HG03432 (cell line): ENCODE data around the gene CCDC174.
A peak's percentile ranks its signal among the peaks of the same experiment; 100 is the strongest.
"Not testable (repeated sequence)": the region's sequence is repeated elsewhere in the genome, so short reads cannot be mapped to it uniquely, and the experiment has no call there.

ENCODE experiments used
- ATAC-seq: cut with Tn5 transposase; IDR thresholded peaks from one replicate; pipeline ENCODE4 v1.9.1; 2021; ENCODE audit warnings: mild to moderate bottlenecking, moderate library complexity; ENCODE audit not compliant: unreplicated experiment

CCDC174 gene

DNA sequence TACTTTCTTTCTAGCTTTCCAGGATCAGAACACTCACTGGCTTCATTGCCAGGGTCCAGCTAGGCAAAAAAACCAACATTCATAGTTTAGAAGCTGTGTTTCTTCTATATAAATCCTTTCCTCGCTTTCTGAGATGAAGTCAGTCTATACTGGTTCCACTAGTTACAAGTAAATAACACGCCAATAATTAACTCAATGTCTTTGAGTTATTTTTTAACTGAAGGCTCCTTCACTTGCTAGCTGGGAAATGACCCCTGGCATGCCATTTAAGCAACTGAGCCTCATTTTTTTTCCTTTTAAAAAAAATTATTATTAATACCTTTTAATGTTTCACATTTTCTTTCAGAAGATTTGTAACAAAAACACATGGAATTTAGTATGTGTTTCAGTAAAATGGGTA is 2.1 kb upstream of the CCDC174 start:
- ATAC-seq, result no peak

DNA sequence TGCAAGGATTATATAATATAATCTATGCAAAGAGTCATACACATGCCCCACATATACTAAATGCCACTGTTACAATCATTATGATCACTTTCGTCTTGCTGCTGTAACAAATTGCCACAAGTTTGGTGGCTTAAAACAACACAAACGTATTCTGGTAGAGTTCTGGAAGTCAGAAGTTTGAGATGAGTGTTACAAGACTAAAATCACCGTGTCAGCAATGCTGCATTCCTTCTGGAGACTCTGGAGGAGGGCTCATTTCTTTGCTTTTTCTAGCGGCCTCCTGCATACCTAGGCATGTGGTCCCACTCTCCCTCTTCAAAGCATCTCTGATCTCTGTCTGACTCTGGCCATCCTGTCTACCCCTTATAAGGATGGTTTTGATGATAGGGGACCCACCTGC is 1.4 kb upstream of the CCDC174 start:
- ATAC-seq, result no peak

DNA sequence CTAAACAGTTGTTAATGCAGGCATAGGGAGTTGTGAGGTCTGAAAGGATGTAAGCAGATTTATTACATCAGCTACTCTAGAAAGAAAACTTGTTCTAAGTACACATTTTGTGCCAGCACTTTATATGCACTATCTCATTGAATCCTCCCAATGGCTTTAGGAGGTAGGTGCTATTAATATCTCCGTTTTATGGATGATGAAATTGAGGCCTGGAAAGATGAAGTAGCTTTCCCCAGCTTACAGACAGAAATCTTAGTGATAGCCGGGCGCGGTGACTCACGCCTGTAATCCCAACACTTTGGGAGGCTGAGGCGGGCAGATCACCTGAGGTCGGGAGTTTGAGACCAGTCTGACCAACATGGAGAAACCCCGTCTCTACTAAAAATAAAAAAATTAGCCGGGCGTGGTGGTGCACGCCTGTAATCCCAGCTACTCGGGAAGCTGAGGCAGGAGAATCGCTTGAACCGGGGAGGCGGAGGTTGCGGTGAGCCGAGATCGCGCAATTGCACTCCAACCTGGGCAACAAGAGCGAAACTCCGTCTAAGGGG is 872 bp downstream of the CCDC174 start:
- not testable (repeated sequence) for ATAC-seq

DNA sequence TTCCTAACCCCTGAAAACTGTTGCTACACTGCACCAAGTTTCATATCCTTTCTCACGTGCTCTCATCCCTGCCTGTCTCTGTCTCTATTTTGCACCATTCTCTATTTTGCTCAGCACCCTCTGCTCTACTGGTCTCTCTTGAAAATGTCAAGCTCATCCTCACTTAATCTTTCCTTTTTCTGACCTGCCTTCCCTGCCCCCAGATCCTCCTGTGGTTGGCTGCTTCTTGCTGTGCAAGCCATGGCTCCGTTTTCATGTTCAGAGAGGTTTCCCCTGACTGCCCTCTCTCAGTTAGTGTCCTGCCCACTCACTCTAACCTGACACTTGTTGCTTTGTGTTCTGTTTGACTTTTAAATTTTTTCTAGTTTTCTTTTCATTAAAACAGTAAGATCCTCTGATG is 6.0 kb downstream of the CCDC174 start:
- no peak for ATAC-seq

DNA sequence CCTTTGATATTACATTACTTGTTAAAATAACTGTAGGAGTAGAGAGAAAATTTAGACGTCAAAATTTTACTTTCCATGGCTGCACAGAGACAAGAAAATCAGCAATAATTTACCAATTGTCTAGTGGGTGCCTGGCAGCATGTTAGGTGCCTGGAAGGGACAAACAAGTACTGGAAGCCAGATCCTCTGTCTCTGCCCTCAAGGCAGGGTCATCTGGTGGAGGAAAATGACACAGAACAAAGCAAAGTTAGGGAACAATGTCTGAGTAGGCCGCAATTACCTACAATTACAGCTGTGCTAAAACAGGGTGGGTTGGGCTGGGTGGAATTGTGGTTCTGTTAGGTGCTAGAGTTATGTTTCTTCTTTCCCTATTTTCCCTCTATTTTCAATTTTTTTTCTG is 7.4 kb downstream of the CCDC174 start:
- ATAC-seq, result no peak

DNA sequence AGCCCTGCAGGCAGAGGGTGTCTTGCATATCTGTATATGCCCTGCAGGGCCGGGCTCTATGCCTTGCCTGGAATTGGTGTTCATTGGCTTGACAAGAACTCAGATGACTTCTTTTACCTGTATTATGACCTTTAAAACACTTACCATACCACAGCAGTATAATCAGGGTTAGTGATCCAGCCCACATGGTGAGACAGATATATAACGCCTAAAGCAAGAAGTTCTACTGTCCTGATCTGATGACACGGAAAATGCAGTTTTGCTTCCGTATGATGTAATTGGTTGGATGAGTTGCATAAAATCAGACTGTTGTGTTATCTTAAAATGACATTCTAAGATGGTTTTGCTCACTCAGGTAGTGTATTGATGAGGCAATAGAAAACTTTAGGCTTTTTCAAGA is 9.4 kb downstream of the CCDC174 start:
- ATAC-seq, result no peak

DNA sequence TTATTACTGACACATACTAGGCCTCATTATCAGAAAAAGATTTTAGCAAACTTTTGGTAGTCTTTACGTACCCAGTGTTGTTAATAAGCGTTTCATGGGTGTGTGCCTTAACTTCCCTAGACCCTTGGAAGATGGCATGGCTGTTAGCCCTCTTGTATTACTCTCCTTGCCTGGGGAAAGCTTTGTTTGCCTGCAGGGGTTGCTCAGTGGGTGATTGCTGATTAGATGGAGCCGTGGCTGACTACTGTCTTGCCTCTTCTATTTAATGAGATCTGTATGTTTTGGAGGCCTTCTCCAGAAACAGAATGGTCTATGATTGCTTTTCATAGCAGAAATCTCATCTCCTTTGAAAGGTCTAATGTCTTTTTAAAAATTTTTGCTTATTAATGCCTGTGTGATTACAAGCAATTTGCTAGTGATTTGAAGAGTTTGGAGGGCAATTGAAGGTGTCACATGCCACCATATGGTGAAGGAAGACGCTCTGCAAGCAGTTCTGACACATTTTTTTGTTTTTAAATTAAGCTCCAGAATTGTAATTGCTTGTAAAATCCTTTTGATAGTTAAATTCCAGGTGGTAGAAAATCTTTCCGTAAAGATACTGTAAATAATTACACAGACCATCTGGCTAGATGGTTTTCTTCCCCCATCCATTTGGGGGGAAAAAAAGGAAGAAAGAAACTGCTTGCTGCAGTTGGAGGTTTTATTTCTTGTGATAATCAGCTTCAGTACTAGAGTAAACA is 12.0 kb downstream of the CCDC174 start:
- no peak for ATAC-seq

DNA sequence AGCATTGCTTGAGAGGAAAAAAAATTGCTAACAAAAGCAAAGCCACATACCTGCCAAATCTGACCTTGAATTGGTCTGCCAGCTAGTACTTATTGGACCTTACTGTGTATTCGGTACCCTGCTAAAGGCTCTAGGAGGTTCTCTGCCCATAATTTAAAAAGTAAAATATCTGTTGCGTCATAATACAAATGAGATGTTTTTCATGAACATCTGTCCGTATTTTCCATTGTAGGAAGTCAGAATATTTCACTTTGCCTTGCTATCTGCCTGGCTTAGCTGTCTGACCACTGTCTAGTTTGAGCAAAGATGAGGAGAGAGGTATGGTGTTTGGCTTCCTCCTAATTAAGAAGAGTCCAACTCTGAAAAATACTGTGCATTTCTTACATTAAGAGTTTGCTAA is 12.6 kb downstream of the CCDC174 start:
- no peak for ATAC-seq

DNA sequence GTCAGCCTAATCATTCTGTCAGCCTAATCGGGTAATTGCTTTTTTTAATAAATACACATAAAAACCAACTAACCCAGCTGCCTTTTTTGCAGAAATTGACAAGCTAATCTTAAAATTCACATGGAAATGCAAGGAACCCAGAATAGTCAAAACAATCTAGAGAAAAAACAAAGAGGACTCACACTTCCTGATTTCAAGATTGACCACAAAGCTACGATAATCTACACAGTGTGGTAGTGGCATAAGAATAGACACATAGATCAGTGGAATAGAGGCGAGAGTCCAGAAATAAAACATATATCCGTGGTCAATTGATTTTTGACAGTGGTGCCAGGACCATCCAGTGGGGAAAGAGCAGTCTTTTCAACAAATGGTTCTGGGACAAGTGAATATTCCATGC is 21.0 kb downstream of the CCDC174 start:
- ATAC-seq, result no peak

DNA sequence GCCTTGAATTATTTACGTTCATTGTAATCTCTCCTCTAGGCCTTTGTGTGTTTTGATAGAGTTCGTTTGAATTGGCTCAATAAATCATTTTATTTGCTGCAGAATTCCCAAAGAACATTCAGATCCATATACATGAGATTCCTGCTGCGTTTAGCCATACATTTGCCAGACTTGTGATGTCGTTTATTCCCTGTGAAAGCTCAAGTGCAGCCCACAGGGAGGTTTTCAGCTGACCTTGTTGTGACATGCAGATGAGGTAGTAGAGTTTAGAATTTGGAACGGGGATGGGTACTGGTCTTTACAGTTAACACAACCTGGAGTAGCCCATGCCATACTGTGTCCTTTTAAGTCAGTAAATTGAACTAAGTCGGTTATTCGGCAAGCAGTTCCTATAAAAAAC is 23.3 kb downstream of the CCDC174 start, which contains the start of gene C3orf20:
Gene C3orf20 (plus strand): TSS at position 301 of the 400 bp plus-strand sequence. CDS start 7,573 bp downstream, outside the sequence.
- no peak for ATAC-seq

DNA sequence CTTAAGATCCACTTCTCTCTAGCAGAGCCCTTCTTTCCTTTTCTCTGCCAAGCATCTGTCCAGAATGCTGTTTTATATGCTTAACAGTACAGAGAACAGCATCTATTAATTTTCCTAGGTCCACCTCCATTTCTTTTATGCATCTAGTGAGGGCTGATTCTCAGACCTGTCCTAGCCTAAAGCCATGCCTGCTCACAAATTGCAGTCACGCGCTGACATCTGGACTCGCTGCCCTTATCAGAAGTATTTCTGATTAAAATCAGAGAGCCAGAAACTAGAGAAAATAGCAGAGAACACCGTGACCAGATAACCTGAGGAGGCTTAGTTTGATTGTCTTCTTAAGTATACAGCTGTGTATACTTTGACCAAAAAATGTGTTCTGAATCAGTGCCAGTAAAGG is 25.3 kb downstream of the CCDC174 start:
- ATAC-seq, result no peak

DNA sequence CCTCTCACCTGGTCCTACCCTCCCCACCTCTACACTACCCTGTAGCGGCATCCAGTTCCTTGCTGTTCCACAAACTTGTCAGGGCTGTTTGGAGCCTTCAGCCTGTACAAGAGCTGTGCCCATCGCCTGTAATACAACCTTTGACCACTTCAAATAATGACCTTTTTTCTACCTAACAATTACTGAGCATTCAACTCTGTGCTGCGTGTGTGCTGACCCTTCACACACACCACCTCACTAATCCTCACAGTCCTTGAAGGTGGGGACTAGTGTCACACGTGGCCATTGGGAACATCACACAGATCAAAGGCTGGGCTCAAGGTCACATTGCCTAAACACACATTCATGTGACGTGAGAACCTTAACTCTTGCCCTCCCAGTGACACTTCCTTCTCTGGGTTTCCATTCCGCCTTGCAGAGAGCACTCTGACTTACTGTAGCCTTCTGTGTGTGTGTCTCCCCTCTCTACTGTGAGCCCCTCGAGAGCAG is 26.5 kb downstream of the CCDC174 start:
- no peak for ATAC-seq

DNA sequence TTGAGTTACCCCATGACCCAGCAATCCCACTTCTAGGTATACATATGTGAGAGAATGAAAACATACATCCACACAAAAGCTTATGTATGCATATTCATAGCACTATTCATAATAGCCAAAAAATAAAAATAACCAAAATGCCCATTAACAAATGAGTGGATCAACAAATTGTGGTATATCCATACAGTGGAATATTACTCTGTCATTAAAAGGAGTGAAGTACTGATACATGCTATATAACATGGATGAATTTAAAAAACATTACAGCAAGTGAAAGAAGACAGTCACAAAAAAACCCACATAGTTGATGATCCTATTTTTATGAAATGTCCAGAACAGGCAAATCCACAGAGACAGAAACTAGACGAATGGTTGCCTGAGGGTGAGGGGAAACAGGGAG is 28.6 kb downstream of the CCDC174 start:
- no peak for ATAC-seq

DNA sequence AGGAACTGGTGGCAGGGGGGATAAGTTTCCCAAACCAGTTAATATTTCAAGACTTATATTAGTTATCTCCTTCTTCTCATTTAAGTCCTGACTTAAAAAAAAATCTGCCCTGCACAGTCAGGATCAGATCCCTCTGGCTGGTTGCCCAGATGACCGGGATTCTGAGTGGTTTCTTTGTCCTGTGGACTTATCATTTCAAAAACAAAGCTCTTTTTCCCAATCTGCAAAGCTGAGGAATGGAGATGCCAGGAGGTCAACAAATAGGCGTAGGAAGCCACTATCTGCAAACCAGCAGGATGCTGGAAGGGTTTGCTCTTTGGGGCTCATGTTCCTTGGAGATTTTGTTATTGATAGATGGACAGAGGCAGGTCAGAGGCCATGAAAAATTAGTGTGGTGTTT is 29.2 kb downstream of the CCDC174 start:
- ATAC-seq, result no peak

DNA sequence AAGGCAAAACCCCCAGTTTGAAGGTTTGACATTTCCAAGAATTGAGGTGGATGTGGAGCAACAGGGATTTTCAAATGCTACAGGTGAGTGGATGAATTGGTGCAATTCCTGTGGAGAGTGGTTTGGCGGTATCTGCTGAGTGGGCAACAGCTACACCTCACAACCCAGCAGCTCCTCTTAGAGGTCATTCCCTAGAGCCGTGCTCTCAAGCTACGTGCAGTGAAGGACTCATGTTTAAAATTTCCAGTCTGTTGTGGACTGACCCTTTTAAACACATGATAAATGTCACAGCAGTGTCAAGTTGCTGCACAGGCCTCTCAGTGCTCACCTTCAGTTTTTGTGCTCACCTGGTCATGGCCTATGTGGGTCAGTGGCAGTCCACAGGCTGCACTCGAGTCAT is 32.9 kb downstream of the CCDC174 start:
- ATAC-seq, result no peak

DNA sequence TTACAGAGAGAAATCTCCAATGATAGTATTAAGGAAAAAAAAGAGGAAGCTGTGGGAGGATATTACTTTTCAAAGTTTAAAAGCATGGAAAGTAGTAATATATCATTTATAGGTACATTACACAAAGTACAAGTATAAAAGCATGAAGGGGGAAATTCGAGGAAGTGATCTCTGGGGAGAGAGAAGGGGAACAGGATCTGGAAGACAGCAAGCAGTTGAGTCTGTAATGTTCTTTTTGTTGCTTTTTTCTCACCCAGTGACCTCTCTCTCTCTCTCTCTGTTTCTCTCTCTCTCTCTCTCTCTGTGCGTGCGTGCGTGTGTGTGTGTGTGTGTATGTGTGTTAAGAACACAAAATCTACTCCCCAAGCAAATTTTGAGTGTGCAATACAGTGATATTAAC is 33.6 kb downstream of the CCDC174 start:
- no peak for ATAC-seq

DNA sequence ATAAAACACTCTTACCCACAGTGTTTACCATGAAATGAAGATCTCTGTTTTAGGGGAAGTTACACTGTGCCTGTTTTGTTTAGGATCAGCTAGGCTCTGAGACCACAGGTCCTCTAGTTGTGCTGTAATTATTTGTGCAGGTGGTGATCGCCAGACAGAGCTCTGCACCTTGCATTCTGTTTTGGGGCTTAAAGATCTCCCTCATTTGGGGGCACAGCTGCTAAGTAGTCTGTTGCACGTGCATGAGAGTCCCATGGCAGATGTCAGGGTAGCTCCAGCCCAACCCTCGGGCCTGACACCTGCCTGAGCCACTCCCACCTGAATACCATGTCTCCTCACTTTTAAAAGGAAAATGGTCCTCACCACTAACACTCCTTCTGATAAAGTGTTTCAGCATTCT is 35.8 kb downstream of the CCDC174 start:
- no peak for ATAC-seq

DNA sequence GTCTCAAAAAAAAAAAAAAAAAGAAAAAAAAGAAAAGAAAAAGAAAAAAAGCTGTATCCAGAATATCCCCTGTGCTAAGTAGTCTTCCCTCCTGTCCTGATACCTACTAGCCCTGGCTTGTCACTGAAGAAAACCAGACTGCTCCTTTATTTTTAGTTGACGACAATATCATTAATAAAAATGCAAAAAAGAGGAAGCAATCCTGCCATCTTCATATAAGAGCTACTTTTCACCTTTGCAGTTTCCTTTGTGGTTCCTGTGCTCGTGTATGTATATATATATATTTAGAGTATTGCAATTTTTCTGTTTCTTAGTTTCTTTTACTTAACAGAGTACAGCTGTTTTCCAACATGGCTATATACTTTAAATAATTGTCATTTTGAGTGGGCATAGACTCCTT is 37.0 kb downstream of the CCDC174 start:
- ATAC-seq, result peak; percentile 57

DNA sequence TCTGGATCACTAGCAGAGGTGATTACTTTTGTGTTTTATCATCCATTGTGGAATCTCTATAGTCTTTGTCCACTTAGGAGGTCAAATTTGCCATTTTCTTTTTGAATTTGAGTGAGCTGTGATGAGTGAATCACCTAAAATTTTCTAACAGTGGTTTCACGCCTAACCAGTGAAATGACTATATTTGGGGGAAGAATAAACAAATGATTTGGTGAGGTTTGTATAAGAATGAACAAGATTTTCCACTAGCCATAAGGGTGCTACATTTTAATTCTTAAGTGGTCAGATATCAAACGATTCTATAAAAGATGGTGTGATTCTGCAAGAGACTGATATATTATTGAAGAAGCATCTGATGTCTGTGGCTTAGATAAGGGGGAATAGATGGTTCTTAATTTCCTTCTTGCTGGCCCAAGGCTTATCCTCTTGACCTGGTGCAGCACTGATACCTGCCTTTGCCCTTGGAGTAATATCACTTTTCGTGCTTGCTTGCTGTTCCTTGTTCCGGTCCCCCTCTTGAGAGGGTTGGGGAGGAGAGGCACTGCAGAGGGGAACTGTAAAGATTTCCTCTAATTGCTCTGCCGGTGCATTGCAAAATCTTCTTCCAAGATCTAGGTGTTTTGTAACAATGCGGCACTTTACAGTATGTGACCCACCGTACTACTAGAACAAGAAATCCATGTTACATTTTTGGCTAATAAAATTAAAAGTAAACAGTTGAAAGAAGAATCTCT is 37.9 kb downstream of the CCDC174 start:
- peak; percentile 43 for ATAC-seq

DNA sequence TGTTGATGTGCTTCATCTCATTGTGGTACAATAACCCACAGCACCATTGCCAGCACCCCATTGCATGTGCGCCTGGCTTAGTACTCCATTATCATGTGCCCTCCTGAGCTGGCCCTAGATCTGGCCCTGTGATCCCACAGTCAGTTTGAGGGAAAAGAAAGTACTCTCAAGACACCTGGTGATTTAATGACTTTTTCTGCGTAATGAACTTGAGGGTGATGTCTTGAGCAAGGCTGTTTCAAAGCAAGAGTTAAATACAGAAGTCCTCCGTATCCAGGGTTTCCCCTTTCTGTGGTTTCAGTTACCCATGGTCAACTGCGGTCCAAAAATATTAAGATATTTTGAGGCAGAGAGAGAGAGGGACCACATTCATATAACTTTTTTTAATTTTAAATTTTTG is 39.7 kb downstream of the CCDC174 start:
- peak; percentile 51 for ATAC-seq

DNA sequence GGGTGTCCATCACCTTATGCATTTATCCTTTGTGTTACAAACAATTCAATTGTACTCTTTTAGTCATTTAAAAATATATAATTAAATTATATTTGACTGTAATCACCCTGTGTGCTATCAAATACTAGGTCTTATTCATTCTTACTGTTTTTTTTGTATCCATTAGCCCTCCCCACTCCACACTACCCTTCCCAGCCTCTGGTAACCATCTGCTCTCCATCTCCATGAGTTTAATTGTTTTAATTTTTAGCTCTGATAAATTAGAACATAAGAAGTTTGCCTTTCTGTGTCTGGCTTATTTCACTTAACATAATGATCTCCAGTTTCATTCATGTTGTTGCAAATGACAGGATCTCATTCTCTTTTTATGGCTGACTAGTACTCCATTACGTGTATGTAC is 40.2 kb downstream of the CCDC174 start:
- ATAC-seq, result no peak
